H1 (cell line): Measurements from ENCODE around the gene LOX. TPM values are rescaled to one million over a fixed set of nuclear protein-coding genes. Genes with fewer than 3 reads are reported as not detected.

Source experiments
- CTCF ChIA-PET: fragments of 300-600 bp; sonication (Branson Sonifier 250); formaldehyde crosslinking; loops from one replicate; lab custom pipeline; 2021; ENCODE audit not compliant: partially characterized antibody; lab: Charles Lee
- POLR2A ChIA-PET: fragments of 300-600 bp; sonication (Branson Sonifier 250); formaldehyde crosslinking; loops from one replicate; lab custom pipeline; 2021; ENCODE audit warnings: inconsistent platforms; ENCODE audit not compliant: partially characterized antibody; lab: Charles Lee
- DNase-seq, 2 experiments: peaks; one replicate each; pipeline versions ENCODE4 v3.0.0 to v3.0.0-alpha.2; 2010 to 2022; ENCODE audit warnings: low spot score in 2 of 2, low read depth in 1 of 2, mixed read lengths in 1 of 2
- FAIRE-seq: peaks from 2 replicates; lab custom pipeline; 2011; peaks lifted over from hg19 to GRCh38; lab: Jason Lieb, UNC
- H2AFZ ChIP-seq: 2 replicates; pipeline ENCODE4 v1.8.1; 2012; ENCODE audit warnings: low read length, inconsistent platforms
- H2AK5ac ChIP-seq: 2 replicates; pipeline ENCODE4 v1.6.1; 2013; ENCODE audit warnings: low read depth, low read length
- H2BK120ac ChIP-seq: replicated peaks from 2 replicates; pipeline ENCODE3; 2013; ENCODE audit warnings: low read depth, low read length, inconsistent platforms
- H2BK12ac ChIP-seq: 2 replicates; pipeline ENCODE4 v1.6.1; 2013; ENCODE audit warnings: low read depth, low read length
- H2BK15ac ChIP-seq: 2 replicates; pipeline ENCODE4 v1.6.1; 2013; ENCODE audit warnings: low read length
- H2BK20ac ChIP-seq: 2 replicates; pipeline ENCODE4 v1.6.1; 2013; ENCODE audit warnings: low read length
- H2BK5ac ChIP-seq: 2 replicates; pipeline ENCODE4 v1.6.1; 2013; ENCODE audit warnings: low read depth, low read length
- H3K14ac ChIP-seq: 2 replicates; pipeline ENCODE4 v1.6.1; 2013; ENCODE audit warnings: inconsistent platforms; ENCODE audit not compliant: insufficient read length
- H3K18ac ChIP-seq: 2 replicates; pipeline ENCODE4 v1.6.1; 2013; ENCODE audit warnings: low read length; ENCODE audit errors: extremely low read depth
- H3K23ac ChIP-seq: 2 replicates; pipeline ENCODE4 v1.6.1; 2013; ENCODE audit warnings: inconsistent platforms; ENCODE audit not compliant: insufficient read length
- H3K23me2 ChIP-seq: 2 replicates; pipeline ENCODE4 v1.6.1; 2013; ENCODE audit warnings: low read depth, low read length
- H3K27ac ChIP-seq: 2 replicates; pipeline ENCODE4 v1.6.1; 2011; ENCODE audit warnings: low read depth, low read length, inconsistent platforms
- H3K27me3 ChIP-seq, 4 experiments: replicated peaks in 1 of 4; 1 replicate in 1 of 4; 2 replicates in 3 of 4; pipeline versions ENCODE4 v1.6.1 to v1.8.1; 2011 to 2013; ENCODE audit warnings: low read length in 3 of 4, mild to moderate bottlenecking in 3 of 4, inconsistent platforms in 2 of 4, mixed read lengths in 2 of 4, moderate library complexity in 1 of 4; ENCODE audit not compliant: control insufficient read depth in 3 of 4, insufficient read depth in 3 of 4; ENCODE audit errors: extremely low read depth in 1 of 4
- H3K36me3 ChIP-seq, 4 experiments: 2 replicates each; pipeline versions ENCODE4 v1.6.1 to v1.8.1; 2011 to 2013; ENCODE audit warnings: mild to moderate bottlenecking in 4 of 4, low read length in 3 of 4, moderate library complexity in 2 of 4, control low read depth in 1 of 4, inconsistent platforms in 1 of 4; ENCODE audit not compliant: insufficient read depth in 4 of 4, control insufficient read depth in 2 of 4
- H3K4ac ChIP-seq: replicated peaks from 2 replicates; pipeline ENCODE3; 2013; ENCODE audit warnings: low read length, low read depth, mixed read lengths, inconsistent platforms; ENCODE audit not compliant: insufficient read length
- H3K4me1 ChIP-seq, 4 experiments: replicated peaks in 1 of 4; 1 replicate in 1 of 4; 2 replicates in 3 of 4; pipeline versions ENCODE4 v1.6.1 to v1.8.1; 2011 to 2013; ENCODE audit warnings: low read length in 3 of 4, inconsistent platforms in 2 of 4, mixed read lengths in 1 of 4; ENCODE audit not compliant: insufficient read depth in 4 of 4, control insufficient read depth in 3 of 4
- H3K4me2 ChIP-seq, 2 experiments: 2 replicates each; pipeline versions ENCODE4 v1.6.1 to v1.8.1; 2011 to 2013; ENCODE audit warnings: low read depth in 2 of 2, low read length in 2 of 2, control low read depth in 1 of 2, inconsistent platforms in 1 of 2, mild to moderate bottlenecking in 1 of 2; ENCODE audit not compliant: insufficient read depth in 1 of 2
- H3K4me3 ChIP-seq, 4 experiments: fragments of 200-600, 300-600 bp in 1 of 4; sonication (generic), shearing (Covaris generic), sonication (Bioruptor Twin) in 1 of 4; 2 replicates each; pipeline versions ENCODE4 v1.5.1 to v1.8.1; 2011 to 2016; ENCODE audit warnings: low read length in 4 of 4, low read depth in 3 of 4, control low read depth in 2 of 4, inconsistent platforms in 2 of 4, mild to moderate bottlenecking in 2 of 4, mixed read lengths in 1 of 4, moderate library complexity in 1 of 4; ENCODE audit not compliant: insufficient read depth in 2 of 4; ENCODE audit errors: extremely low read depth in 1 of 4
- H3K56ac ChIP-seq: replicated peaks from 2 replicates; pipeline ENCODE3; 2013; ENCODE audit warnings: low read depth, mild to moderate bottlenecking, mixed read lengths, low read length, inconsistent platforms; ENCODE audit not compliant: insufficient read length
- H3K79me1 ChIP-seq: 2 replicates; pipeline ENCODE4 v1.6.1; 2013; ENCODE audit warnings: low read depth, low read length, control low read depth
- H3K79me2 ChIP-seq, 2 experiments: 2 replicates each; pipeline versions ENCODE4 v1.6.1 to v1.8.1; 2012 to 2013; ENCODE audit warnings: low read length in 2 of 2, mild to moderate bottlenecking in 2 of 2, inconsistent platforms in 1 of 2; ENCODE audit not compliant: insufficient read depth in 2 of 2, control insufficient read depth in 1 of 2
- H3K9ac ChIP-seq, 4 experiments: replicated peaks in 1 of 4; 1 replicate in 1 of 4; 2 replicates in 3 of 4; pipeline versions ENCODE4 v1.6.1 to v1.8.1; 2011 to 2013; ENCODE audit warnings: low read depth in 3 of 4, low read length in 3 of 4, control low read depth in 2 of 4, mild to moderate bottlenecking in 2 of 4, moderate library complexity in 2 of 4, inconsistent platforms in 1 of 4; ENCODE audit errors: extremely low read depth in 1 of 4
- H3K9me3 ChIP-seq, 2 experiments: 2 replicates each; pipeline versions ENCODE4 v1.6.1 to v1.8.1; 2012 to 2013; ENCODE audit warnings: mild to moderate bottlenecking in 2 of 2, moderate library complexity in 2 of 2, control low read depth in 1 of 2, inconsistent platforms in 1 of 2, low read depth in 1 of 2, low read length in 1 of 2, mixed read lengths in 1 of 2; ENCODE audit not compliant: insufficient read depth in 2 of 2
- H4K20me1 ChIP-seq, 2 experiments: replicated peaks in 1 of 2; 2 replicates each; pipeline versions ENCODE3 to v1.8.1; 2011 to 2013; ENCODE audit warnings: inconsistent platforms in 2 of 2, low read length in 2 of 2, mild to moderate bottlenecking in 1 of 2; ENCODE audit not compliant: insufficient read depth in 2 of 2, control insufficient read depth in 1 of 2
- H4K5ac ChIP-seq: 2 replicates; pipeline ENCODE4 v1.6.1; 2013; ENCODE audit warnings: low read length, low read depth, mixed read lengths, inconsistent platforms; ENCODE audit not compliant: insufficient read length
- H4K8ac ChIP-seq: 2 replicates; pipeline ENCODE4 v1.8.0; 2013; ENCODE audit warnings: mild to moderate bottlenecking, moderate library complexity, low read length, inconsistent platforms; ENCODE audit not compliant: insufficient read depth; ENCODE audit errors: extremely low read depth
- H4K91ac ChIP-seq: replicated peaks from 2 replicates; pipeline ENCODE3; 2013; ENCODE audit warnings: low read length, mixed read lengths, inconsistent platforms; ENCODE audit not compliant: insufficient read length
- BACH1 ChIP-seq: IDR thresholded peaks from 2 replicates; pipeline ENCODE4 v1.6.1; 2012; ENCODE audit warnings: low read length, improper control_type of control experiment
- CHD2 ChIP-seq: IDR thresholded peaks from 2 replicates; pipeline ENCODE4 v1.6.1; 2012; ENCODE audit warnings: low read length, improper control_type of control experiment
- EZH2 ChIP-seq: fragments of 200-600 bp; sonication (generic); IDR thresholded peaks from 2 replicates; pipeline ENCODE4 v1.7.1; 2012; ENCODE audit warnings: low read depth, mild to moderate bottlenecking, moderate library complexity, low read length, inconsistent platforms; ENCODE audit not compliant: severe bottlenecking
- HDAC2 ChIP-seq, 2 experiments: fragments of 300-600 bp in 1 of 2; sonication (generic) in 1 of 2; IDR thresholded peaks; 2 replicates each; pipeline ENCODE4 v1.6.1; 2011 to 2012; ENCODE audit warnings: low read depth in 2 of 2, low read length in 2 of 2, mild to moderate bottlenecking in 2 of 2, moderate library complexity in 2 of 2, borderline replicate concordance in 1 of 2, inconsistent platforms in 1 of 2
- HDAC6 ChIP-seq: IDR thresholded peaks from one replicate; pipeline ENCODE4 v1.7.1; 2012; ENCODE audit warnings: low read depth, mild to moderate bottlenecking, inconsistent platforms, low read length, moderate library complexity
- JUN ChIP-seq: IDR thresholded peaks from 2 replicates; pipeline ENCODE4 v1.6.1; 2011; ENCODE audit warnings: low read depth, mild to moderate bottlenecking, improper control_type of control experiment, low read length
- KDM1A ChIP-seq: fragments of 200-600, 300-600 bp; sonication (generic); IDR thresholded peaks from 2 replicates; pipeline ENCODE4 v1.7.1; 2016; ENCODE audit warnings: mild to moderate bottlenecking, low read length, borderline replicate concordance
- PHF8 ChIP-seq: fragments of 200-600 bp; sonication (generic); conservative IDR thresholded peaks from 2 replicates; pipeline ENCODE4 v1.7.1; 2012; ENCODE audit warnings: low read depth, mild to moderate bottlenecking, inconsistent platforms, low read length, moderate library complexity
- RFX5 ChIP-seq: IDR thresholded peaks from 2 replicates; pipeline ENCODE4 v1.6.1; 2011; ENCODE audit warnings: low read depth, low read length, improper control_type of control experiment, borderline replicate concordance
- SIN3A ChIP-seq, 2 experiments: IDR thresholded peaks in 1 of 2; conservative IDR thresholded peaks in 1 of 2; 2 replicates each; pipeline ENCODE4 v1.6.1; 2011 to 2012; ENCODE audit warnings: low read length in 2 of 2, improper control_type of control experiment in 1 of 2, low read depth in 1 of 2, mild to moderate bottlenecking in 1 of 2
- SIRT6 ChIP-seq: IDR thresholded peaks from one replicate; pipeline ENCODE4 v1.7.1; 2012; ENCODE audit warnings: low read length, inconsistent platforms
- SIX5 ChIP-seq: IDR thresholded peaks from 2 replicates; pipeline ENCODE4 v1.6.1; 2011; ENCODE audit warnings: mild to moderate bottlenecking, low read depth, low read length
- TBP ChIP-seq: IDR thresholded peaks from 2 replicates; pipeline ENCODE4 v1.6.1; 2011; ENCODE audit warnings: low read depth, low read length, improper control_type of control experiment
- WGBS, 2 experiments: shearing (Covaris generic) in 1 of 2; methylation state at CpG; one replicate each; pipeline versions ENCODE4 v1.1.6 to v1.1.7; 2013 to 2015; ENCODE audit warnings: low lambda C conversion rate in 2 of 2, mixed read lengths in 2 of 2, inconsistent platforms in 1 of 2, low coverage in 1 of 2, missing lambda C conversion rate in 1 of 2; ENCODE audit not compliant: insufficient replicate concordance in 2 of 2, insufficient coverage in 1 of 2, insufficient read length in 1 of 2; ENCODE audit errors: extremely low coverage in 1 of 2, missing lambda C conversion rate in 1 of 2; 5-methylcytosine and 5-hydroxymethylcytosine counted together
- polyA plus RNA-seq, 7 experiments: library from polyadenylated mRNA; depleted of rRNA in 3 of 7; stranded (reverse) in 5 of 7; unstranded in 2 of 7; fragments of >200 nt in 5 of 7; fragments of 200-250 nt in 2 of 7; gene quantifications; 1 replicate in 5 of 7; 2 replicates in 1 of 7; 4 replicates in 1 of 7; pipeline versions ENCODE4 v1.2.1 to v1.2.3, GENCODE V29; 2011 to 2013; ENCODE audit warnings: missing spikeins in 2 of 7, mixed read lengths in 2 of 7
- total RNA-seq: library from RNA; stranded (reverse); fragmentation: NEBNext Ultra II Directional; extraction: Animal tissue kit (Norgen Biotek cat#: 25700); gene quantifications from 2 replicates; pipeline ENCODE4 v1.2.1, GENCODE V29; 2021
- TF ChIP-seq, protein P1 (sequence below): IDR thresholded peaks from 2 replicates; pipeline ENCODE4 v1.6.1; 2011; ENCODE audit warnings: low read depth, mild to moderate bottlenecking, low read length; ENCODE audit not compliant: insufficient read depth

LOX gene
- total and polyA plus RNA-seq, 2 of the 8 experiments (the other 6 are each of a cell fraction or from before 2014, with no cell fraction given) = 1.1 to 2.2 TPM

- Histone ChIP-seq H2BK15ac (no peak overlapping the region), H4K8ac (no peak overlapping the region), H2BK5ac (no peak overlapping the region), H3K56ac (no peak overlapping the region), H3K18ac (no peak overlapping the region), H4K5ac (no peak overlapping the region), H3K4me3 (no peak overlapping the region), H3K27me3 (no peaks in the 10 kb centered on the region), H3K36me3 (peaks cover 0 to 5% (median 0%) of the 10 kb centered on the region in 4 experiments; a peak in 2 of 8 replicates), H2BK120ac (no peak overlapping the region), H3K4ac (no peak overlapping the region), H2AFZ (no peak overlapping the region), H3K27ac (no peak overlapping the region), H3K14ac (no peak overlapping the region), H4K20me1 (peaks cover 1 to 2% of the 10 kb centered on the region in 2 experiments), H3K23me2 (no peaks in the 10 kb centered on the region), H2AK5ac (no peak overlapping the region), H3K4me1 (no peaks in the 10 kb centered on the region), H2BK12ac (no peak overlapping the region), H3K79me1 (no peaks in the 10 kb centered on the region; the same call in 1 of the 2 replicates), H3K23ac (no peak overlapping the region), H3K79me2 (peaks cover 0 to 2% of the 10 kb centered on the region in 2 experiments; a peak in 1 of 4 replicates), H3K9me3 (no peaks in the 10 kb centered on the region), H3K9ac (no peak overlapping the region), H3K4me2 (no peak overlapping the region), H4K91ac (no peak overlapping the region), H2BK20ac (no peak overlapping the region)
- 94% methylated on average over 5 of the region's 5 CpGs; no CpG with 5 or more reads in 1 of the 2 experiments for WGBS, 2 experiments
- FAIRE-seq (no peak), DNase-seq (no peak)
- ChIA-PET POLR2A (no interaction called here), CTCF (interaction anchor here (0.9 kb wide), 1 partner anchor 181 kb away, joined by 3 read pairs; no protein-coding TSS in a partner anchor)
- no peak for TF ChIP-seq SIX5
- TF ChIP-seq, protein P1, sequence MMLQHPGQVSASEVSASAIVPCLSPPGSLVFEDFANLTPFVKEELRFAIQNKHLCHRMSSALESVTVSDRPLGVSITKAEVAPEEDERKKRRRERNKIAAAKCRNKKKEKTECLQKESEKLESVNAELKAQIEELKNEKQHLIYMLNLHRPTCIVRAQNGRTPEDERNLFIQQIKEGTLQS = no peak
- TF ChIP-seq EZH2 = no peak
- no peak for TF ChIP-seq CHD2
- no peak for TF ChIP-seq BACH1
- no peak for TF ChIP-seq SIN3A (conservative IDR thresholded peaks at IDR 0.05 in 1 of 2, IDR thresholded peaks at IDR 0.05 in 1 of 2; ENCODE audit: low read depth in 1 of 2, low read length in 2 of 2)
- no peak for TF ChIP-seq PHF8
- TF ChIP-seq HDAC6 = no peak
- no peak for TF ChIP-seq TBP
- TF ChIP-seq SIRT6 = no peak
- no peak for TF ChIP-seq KDM1A
- no peak for TF ChIP-seq JUN
- TF ChIP-seq HDAC2 (IDR thresholded peaks at IDR 0.05; ENCODE audit: borderline replicate concordance in 1 of 2, low read depth in 2 of 2, low read length in 2 of 2) = no peak
- no peak for TF ChIP-seq RFX5
Observed at GRCh38 chr5:122015471-122015870, 62.6 kb downstream of the LOX start.
